ENCODE results near the gene TMCC3.

Gene TMCC3

GRCh38 chr12:94636462-94637085 lies 13.8 kb downstream of the TMCC3 start:
- no peak for DNase-seq (ENCODE audit: low read depth, low spot score)
- Histone ChIP-seq H3K27me3 (ENCODE audit: control insufficient read depth, insufficient read depth, low read length) (no peaks in the 10 kb centered on the region), H3K4me3 (ENCODE audit: low read length) (no peak overlapping the region), H3K9me3 (ENCODE audit: control insufficient read depth, insufficient read depth, low read length) (no peaks in the 10 kb centered on the region), H3K4me1 (ENCODE audit: control insufficient read depth, insufficient read depth, low read length) (no peaks in the 10 kb centered on the region), H3K36me3 (ENCODE audit: control insufficient read depth, insufficient read depth, low read length) (no peaks in the 10 kb centered on the region), H3K27ac (ENCODE audit: low read length) (no peak overlapping the region)
- no CpG with 5 or more reads among the region's 3 CpGs for WGBS (ENCODE audit: insufficient coverage, insufficient read length)

- no CpG with 5 or more reads among the region's 2 CpGs for WGBS (ENCODE audit: insufficient coverage, insufficient read length)
- H3K36me3 ChIP-seq (ENCODE audit: control insufficient read depth, insufficient read depth, low read length) = no peaks in the 10 kb centered on the region
- DNase-seq (ENCODE audit: low read depth, low spot score) = no peak
- no peaks in the 10 kb centered on the region for H3K9me3 ChIP-seq (ENCODE audit: control insufficient read depth, insufficient read depth, low read length)
- H3K27me3 ChIP-seq (ENCODE audit: control insufficient read depth, insufficient read depth, low read length) = no peaks in the 10 kb centered on the region
- no peak overlapping the region for H3K4me3 ChIP-seq (ENCODE audit: low read length)
- H3K27ac ChIP-seq (ENCODE audit: low read length) = no peak overlapping the region
- no peaks in the 10 kb centered on the region for H3K4me1 ChIP-seq (ENCODE audit: control insufficient read depth, insufficient read depth, low read length)
Observed at GRCh38 chr12:94634717-94635116, 15.6 kb downstream of the TMCC3 start.

- Histone ChIP-seq H3K27me3 (ENCODE audit: control insufficient read depth, insufficient read depth, low read length) (no peaks in the 10 kb centered on the region), H3K4me1 (ENCODE audit: control insufficient read depth, insufficient read depth, low read length) (no peaks in the 10 kb centered on the region; the same call in 1 of the 2 replicates), H3K27ac (ENCODE audit: low read length) (no peak overlapping the region), H3K4me3 (ENCODE audit: low read length) (no peak overlapping the region), H3K36me3 (ENCODE audit: control insufficient read depth, insufficient read depth, low read length) (no peaks in the 10 kb centered on the region), H3K9me3 (ENCODE audit: control insufficient read depth, insufficient read depth, low read length) (no peaks in the 10 kb centered on the region)
- no peak for DNase-seq (ENCODE audit: low read depth, low spot score)
- no CpG with 5 or more reads among the region's 1 CpG for WGBS (ENCODE audit: insufficient coverage, insufficient read length)
Observed at GRCh38 chr12:94633401-94633800, 17.0 kb downstream of the TMCC3 start.

GRCh38 chr12:94631058-94631457 lies 19.3 kb downstream of the TMCC3 start:
- H3K4me1 ChIP-seq (ENCODE audit: control insufficient read depth, insufficient read depth, low read length) = no peaks in the 10 kb centered on the region; the same call in 1 of the 2 replicates
- DNase-seq (ENCODE audit: low read depth, low spot score) = no peak
- no peak overlapping the region for H3K4me3 ChIP-seq (ENCODE audit: low read length)
- no peaks in the 10 kb centered on the region for H3K27me3 ChIP-seq (ENCODE audit: control insufficient read depth, insufficient read depth, low read length)
- WGBS (ENCODE audit: insufficient coverage, insufficient read length) = no CpG with 5 or more reads among the region's 3 CpGs
- no peaks in the 10 kb centered on the region for H3K36me3 ChIP-seq (ENCODE audit: control insufficient read depth, insufficient read depth, low read length)
- H3K9me3 ChIP-seq (ENCODE audit: control insufficient read depth, insufficient read depth, low read length) = no peaks in the 10 kb centered on the region
- no peak overlapping the region for H3K27ac ChIP-seq (ENCODE audit: low read length)

GRCh38 chr12:94628819-94629472 lies 21.4 kb downstream of the TMCC3 start:
- Histone ChIP-seq H3K4me1 (ENCODE audit: control insufficient read depth, insufficient read depth, low read length) (no peaks in the 10 kb centered on the region; the same call in 1 of the 2 replicates), H3K36me3 (ENCODE audit: control insufficient read depth, insufficient read depth, low read length) (no peaks in the 10 kb centered on the region), H3K27ac (ENCODE audit: low read length) (no peak overlapping the region), H3K4me3 (ENCODE audit: low read length) (no peak overlapping the region), H3K9me3 (ENCODE audit: control insufficient read depth, insufficient read depth, low read length) (no peaks in the 10 kb centered on the region), H3K27me3 (ENCODE audit: control insufficient read depth, insufficient read depth, low read length) (no peaks in the 10 kb centered on the region)
- no CpG with 5 or more reads among the region's 6 CpGs for WGBS (ENCODE audit: insufficient coverage, insufficient read length)
- no peak for DNase-seq (ENCODE audit: low read depth, low spot score)

GRCh38 chr12:94628369-94628768 lies 22.0 kb downstream of the TMCC3 start:
- Histone ChIP-seq H3K36me3 (ENCODE audit: control insufficient read depth, insufficient read depth, low read length) (no peaks in the 10 kb centered on the region), H3K27ac (ENCODE audit: low read length) (no peak overlapping the region), H3K4me3 (ENCODE audit: low read length) (no peak overlapping the region), H3K27me3 (ENCODE audit: control insufficient read depth, insufficient read depth, low read length) (no peaks in the 10 kb centered on the region; the same call in 1 of the 2 replicates), H3K9me3 (ENCODE audit: control insufficient read depth, insufficient read depth, low read length) (no peaks in the 10 kb centered on the region), H3K4me1 (ENCODE audit: control insufficient read depth, insufficient read depth, low read length) (no peaks in the 10 kb centered on the region; the same call in 1 of the 2 replicates)
- WGBS (ENCODE audit: insufficient coverage, insufficient read length) = no CpG with 5 or more reads among the region's 4 CpGs
- no peak for DNase-seq (ENCODE audit: low read depth, low spot score)

- H3K4me1 ChIP-seq (ENCODE audit: control insufficient read depth, insufficient read depth, low read length) = no peaks in the 10 kb centered on the region; the same call in 1 of the 2 replicates
- DNase-seq (ENCODE audit: low read depth, low spot score) = no peak
- WGBS (ENCODE audit: insufficient coverage, insufficient read length) = no CpG with 5 or more reads among the region's 6 CpGs
Observed at GRCh38 chr12:94625531-94625930, 24.8 kb downstream of the TMCC3 start.

DNA sequence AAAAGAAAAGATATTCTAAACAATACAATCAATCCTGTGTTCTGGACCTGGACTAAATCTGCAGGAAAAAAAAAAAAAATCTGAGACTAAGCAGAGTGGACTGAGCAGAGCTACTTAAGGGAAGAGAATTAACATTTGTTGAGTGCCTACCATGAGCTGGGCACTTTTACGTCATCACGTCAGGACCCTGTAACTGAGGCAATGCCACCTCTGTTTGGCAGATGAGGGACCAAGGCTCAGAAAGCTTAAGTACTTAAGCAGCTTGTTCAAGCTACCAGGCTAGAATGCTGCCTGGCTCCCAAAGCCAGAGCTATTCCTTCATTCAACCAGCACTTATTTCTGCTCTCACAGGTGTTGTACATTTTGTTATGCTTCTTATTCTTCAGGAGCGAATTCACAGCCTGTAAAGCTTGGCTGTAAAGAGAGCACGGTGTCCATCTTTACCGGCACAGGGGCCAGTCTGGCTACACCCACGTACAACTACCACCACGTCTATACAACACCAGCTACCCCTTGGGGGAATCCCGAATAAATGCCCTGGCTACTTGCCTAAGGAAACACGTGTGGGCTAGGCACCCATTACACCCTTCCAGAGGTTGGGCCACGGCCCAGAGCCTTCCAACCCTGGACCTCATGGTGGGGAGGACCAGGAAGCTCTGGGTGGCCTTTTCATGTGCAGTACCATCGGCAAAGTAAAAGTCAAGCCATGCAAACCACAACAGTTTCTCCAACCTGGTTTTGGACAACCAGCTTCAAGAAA lies 27.0 kb downstream of the TMCC3 start:
- no peaks in the 10 kb centered on the region for H3K9me3 ChIP-seq (ENCODE audit: control insufficient read depth, insufficient read depth, low read length)

More at GRCh38 chr12:94625531-94625930, 24.8 kb downstream of the TMCC3 start:
- Histone ChIP-seq H3K27ac (ENCODE audit: low read length) (no peak overlapping the region), H3K4me3 (ENCODE audit: low read length) (no peak overlapping the region), H3K9me3 (ENCODE audit: control insufficient read depth, insufficient read depth, low read length) (no peaks in the 10 kb centered on the region), H3K36me3 (ENCODE audit: control insufficient read depth, insufficient read depth, low read length) (no peaks in the 10 kb centered on the region), H3K27me3 (ENCODE audit: control insufficient read depth, insufficient read depth, low read length) (peaks cover 2% of the 10 kb centered on the region; the same call in 1 of the 2 replicates)

GRCh38 chr12:94622475-94622874 lies 27.9 kb downstream of the TMCC3 start:
- no peaks in the 10 kb centered on the region for H3K36me3 ChIP-seq (ENCODE audit: control insufficient read depth, insufficient read depth, low read length)
- peaks cover 2% of the 10 kb centered on the region; the same call in 1 of the 2 replicates for H3K27me3 ChIP-seq (ENCODE audit: control insufficient read depth, insufficient read depth, low read length)
- no peak overlapping the region for H3K27ac ChIP-seq (ENCODE audit: low read length)
- WGBS (ENCODE audit: insufficient coverage, insufficient read length) = no CpG with 5 or more reads among the region's 4 CpGs
- H3K4me1 ChIP-seq (ENCODE audit: control insufficient read depth, insufficient read depth, low read length) = no peaks in the 10 kb centered on the region
- no peak overlapping the region for H3K4me3 ChIP-seq (ENCODE audit: low read length)
- no peaks in the 10 kb centered on the region for H3K9me3 ChIP-seq (ENCODE audit: control insufficient read depth, insufficient read depth, low read length)
- DNase-seq (ENCODE audit: low read depth, low spot score) = no peak

More for the DNA sequence above, 27.0 kb downstream of the TMCC3 start:
- Histone ChIP-seq H3K27me3 (ENCODE audit: control insufficient read depth, insufficient read depth, low read length) (peaks cover 2% of the 10 kb centered on the region; the same call in 1 of the 2 replicates), H3K36me3 (ENCODE audit: control insufficient read depth, insufficient read depth, low read length) (no peaks in the 10 kb centered on the region), H3K4me3 (ENCODE audit: low read length) (no peak overlapping the region), H3K27ac (ENCODE audit: low read length) (no peak overlapping the region), H3K4me1 (ENCODE audit: control insufficient read depth, insufficient read depth, low read length) (no peaks in the 10 kb centered on the region)
- DNase-seq (ENCODE audit: low read depth, low spot score) = no peak
- no CpG with 5 or more reads among the region's 11 CpGs for WGBS (ENCODE audit: insufficient coverage, insufficient read length)

DNA sequence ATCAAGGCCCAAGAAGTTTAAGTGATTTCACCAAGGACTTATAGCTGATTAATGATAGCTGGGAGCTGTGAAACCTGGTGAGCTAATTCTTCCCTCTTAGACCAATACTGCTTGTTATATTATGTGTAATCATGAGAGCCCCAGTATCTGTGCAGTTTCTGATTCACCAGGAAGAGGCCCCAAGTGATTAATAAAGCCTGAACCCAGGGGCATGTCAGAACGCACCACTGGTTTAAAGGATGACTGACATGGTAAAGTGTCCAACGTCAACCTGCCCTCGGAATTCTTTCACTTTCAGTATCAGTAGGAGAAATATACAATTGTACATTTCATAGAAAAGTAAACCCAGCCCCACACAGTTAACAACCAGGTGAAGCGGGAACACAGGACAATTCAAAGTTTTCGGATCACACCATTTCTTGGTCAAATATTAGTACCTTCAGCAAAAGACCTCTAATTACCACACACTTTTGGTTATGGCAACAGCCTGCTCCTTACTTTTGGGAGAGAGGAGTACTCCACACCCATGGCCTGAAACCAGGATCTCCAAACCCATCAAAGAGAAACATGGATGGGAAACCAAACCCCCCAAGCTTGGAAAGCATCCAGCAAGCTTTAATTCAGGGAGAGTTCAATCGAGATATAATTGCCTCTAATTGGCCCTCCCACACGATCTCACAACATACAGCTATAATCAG lies 28.5 kb downstream of the TMCC3 start:
- Histone ChIP-seq H3K27me3 (ENCODE audit: control insufficient read depth, insufficient read depth, low read length) (peaks cover 2% of the 10 kb centered on the region; the same call in 1 of the 2 replicates), H3K9me3 (ENCODE audit: control insufficient read depth, insufficient read depth, low read length) (no peaks in the 10 kb centered on the region), H3K27ac (ENCODE audit: low read length) (no peak overlapping the region), H3K4me3 (ENCODE audit: low read length) (no peak overlapping the region), H3K36me3 (ENCODE audit: control insufficient read depth, insufficient read depth, low read length) (no peaks in the 10 kb centered on the region), H3K4me1 (ENCODE audit: control insufficient read depth, insufficient read depth, low read length) (no peaks in the 10 kb centered on the region)
- no CpG with 5 or more reads among the region's 7 CpGs for WGBS (ENCODE audit: insufficient coverage, insufficient read length)
- DNase-seq (ENCODE audit: low read depth, low spot score) = no peak
